ENCODE results near the gene PRKCSH. TPM values are rescaled to one million over a fixed set of nuclear protein-coding genes. Genes with fewer than 3 reads are reported as not detected.

PRKCSH gene, protein sequence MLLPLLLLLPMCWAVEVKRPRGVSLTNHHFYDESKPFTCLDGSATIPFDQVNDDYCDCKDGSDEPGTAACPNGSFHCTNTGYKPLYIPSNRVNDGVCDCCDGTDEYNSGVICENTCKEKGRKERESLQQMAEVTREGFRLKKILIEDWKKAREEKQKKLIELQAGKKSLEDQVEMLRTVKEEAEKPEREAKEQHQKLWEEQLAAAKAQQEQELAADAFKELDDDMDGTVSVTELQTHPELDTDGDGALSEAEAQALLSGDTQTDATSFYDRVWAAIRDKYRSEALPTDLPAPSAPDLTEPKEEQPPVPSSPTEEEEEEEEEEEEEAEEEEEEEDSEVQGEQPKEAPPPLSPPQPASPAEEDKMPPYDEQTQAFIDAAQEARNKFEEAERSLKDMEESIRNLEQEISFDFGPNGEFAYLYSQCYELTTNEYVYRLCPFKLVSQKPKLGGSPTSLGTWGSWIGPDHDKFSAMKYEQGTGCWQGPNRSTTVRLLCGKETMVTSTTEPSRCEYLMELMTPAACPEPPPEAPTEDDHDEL
- total RNA-seq = 247 and 249 TPM in 2 replicates

DNA sequence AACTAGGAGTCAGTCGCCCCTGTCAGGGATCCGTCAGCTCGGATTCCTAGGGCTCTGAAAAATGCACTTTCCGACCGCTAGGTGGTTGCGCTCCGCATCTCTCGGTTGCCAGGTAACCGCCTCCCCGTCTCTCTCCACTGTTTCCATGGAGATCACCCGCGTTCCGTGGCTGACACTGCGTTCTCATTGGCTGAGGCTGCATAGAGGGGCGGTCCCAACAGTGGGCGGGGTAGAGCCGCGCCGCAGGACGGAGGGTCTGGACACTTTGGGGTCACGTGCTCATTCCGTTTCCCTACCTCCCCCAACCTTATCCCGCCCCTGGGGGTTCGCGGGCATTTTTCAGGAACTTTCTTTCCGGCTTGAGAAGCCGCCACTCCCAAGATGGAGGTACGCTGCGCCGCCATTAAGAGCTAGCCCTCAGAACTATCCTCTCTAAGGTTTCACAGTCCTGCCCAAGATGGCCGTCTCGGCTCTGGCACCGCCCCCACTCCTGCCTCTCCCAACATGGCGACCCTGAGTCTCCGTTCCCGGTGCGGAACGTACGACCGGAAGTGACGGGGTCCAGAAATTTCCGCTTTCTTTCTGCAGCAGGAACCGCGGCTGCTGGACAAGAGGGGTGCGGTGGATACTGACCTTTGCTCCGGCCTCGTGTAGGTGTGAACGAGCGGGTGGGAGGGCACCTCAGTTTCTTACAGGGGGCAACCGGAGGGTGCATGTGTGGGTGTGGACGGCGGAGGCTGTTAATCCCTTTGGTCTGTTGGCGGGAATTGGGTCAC is at the start of gene PRKCSH, which contains the start of gene ODAD3:
PRKCSH (plus strand) TSS at position 579 of the 776 bp plus-strand sequence. CDS start 483 bp downstream, outside the sequence.
ODAD3 (minus strand) TSS at position 65 of the 776 bp plus-strand sequence. CDS start 105 bp downstream, outside the sequence.

DNA sequence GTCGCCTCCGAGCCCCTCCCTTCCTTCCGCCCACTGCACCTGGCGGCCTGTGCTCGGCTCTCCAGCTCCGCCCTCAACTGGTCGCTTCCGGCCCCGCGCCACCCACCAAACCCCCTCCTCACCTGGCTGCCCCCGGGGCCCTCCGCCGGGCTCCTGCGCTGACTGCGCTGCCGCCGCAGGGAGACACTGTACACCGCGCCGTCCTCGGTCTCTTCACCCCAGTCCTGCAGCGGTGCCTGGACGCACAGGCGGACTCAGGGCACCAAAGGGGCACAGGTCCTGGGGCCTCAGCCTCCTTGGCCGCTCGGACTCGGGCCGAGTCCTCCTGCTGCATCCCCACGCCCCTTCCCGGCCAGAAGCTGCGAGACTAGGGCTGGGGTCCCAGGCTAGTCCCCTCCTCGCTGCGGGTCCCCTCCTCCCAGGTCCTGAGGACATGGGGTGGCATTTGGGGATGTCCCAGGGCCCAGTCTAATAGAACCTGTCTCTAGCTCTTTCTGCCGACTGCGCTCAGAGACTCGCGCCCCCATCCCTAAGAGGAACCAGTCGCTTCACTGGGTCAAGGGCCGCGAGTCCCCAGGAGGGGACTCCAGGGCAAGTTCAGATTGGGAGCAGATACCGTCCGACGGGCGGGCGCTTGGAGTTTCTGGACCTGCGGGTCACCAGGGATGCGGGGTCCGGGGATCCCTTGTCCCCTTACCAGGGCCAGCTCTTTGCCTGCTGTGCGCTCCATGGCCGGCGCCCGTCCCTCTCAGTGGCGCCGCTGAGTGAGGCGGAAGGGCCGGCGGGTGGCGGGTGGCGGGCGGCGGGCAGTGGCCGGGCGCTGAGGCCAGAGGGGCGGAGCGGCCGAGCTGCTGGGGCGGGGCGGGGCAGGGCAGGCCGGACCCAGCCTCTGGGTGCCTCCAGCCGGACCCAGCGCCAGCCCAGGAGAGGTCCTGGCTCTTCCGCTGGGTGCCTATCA is 16.6 kb upstream of the PRKCSH start, which contains the start of gene RGL3:
RGL3 (minus strand) TSS at position 766 of the 958 bp plus-strand sequence; CDS start at position 730, 36 bp downstream.

DNA sequence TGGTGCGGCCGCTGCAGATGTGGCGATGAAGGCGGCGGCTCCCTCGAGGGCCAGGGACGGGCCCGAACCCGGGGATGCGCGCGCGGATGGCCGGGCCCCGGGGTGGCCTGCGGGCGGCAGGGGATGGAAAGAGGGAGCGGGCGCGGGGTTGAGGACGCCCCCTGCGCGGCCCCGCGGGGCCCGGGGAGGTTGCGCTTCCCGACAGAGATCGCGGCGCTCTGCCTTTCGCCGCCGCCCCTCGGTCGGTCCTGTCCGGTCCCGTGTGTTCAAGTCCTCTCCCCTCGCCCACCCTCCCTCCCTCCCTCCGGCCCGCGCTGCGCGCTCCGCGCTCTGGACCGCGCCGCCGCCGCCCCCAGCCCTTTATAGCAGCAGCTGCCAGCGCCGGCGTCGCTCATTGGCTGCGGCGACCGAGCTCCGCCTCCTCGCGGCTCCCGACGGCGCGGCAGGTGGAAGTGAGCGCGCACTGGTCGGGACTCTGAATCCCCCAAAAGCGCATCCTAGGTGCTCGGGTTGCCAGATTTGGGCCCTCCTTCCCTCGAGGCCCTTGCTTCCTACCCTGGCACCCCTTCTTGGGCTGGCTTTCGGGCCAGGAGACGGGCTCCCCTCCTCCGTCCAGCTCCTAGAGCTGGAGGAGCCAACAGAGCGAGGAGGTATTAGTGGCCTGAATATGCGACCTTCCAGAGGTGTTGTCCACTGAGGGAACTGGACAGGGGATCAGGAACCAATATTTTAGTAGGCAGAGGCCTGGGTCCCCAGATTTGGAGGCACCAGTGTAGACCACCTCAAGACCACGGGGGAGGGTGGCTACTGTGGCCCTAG is 45.5 kb downstream of the PRKCSH start, which contains the start of gene ELAVL3:
ELAVL3 (minus strand) TSS at position 332 of the 819 bp plus-strand sequence. CDS start 438 bp downstream, outside the sequence.

Other genes starting within 250 kb of the PRKCSH start
- gene KANK2, start 238.1 kb upstream of the PRKCSH start, total RNA-seq = 157 and 175 TPM in 2 replicates
- gene ANGPTL8, start 196.0 kb upstream of the PRKCSH start, total RNA-seq = not detected in 2 replicates
- gene DOCK6, start 173.1 kb upstream of the PRKCSH start, total RNA-seq = 25.1 and 29.4 TPM in 2 replicates
- gene TSPAN16, start 139.5 kb upstream of the PRKCSH start, total RNA-seq = not detected in 2 replicates
- gene RAB3D, start 96.0 kb upstream of the PRKCSH start, total RNA-seq = 16.4 and 25.6 TPM in 2 replicates
- gene TMEM205, start 89.4 kb upstream of the PRKCSH start, total RNA-seq = 105 and 189 TPM in 2 replicates
- gene CCDC159, start 89.1 kb upstream of the PRKCSH start, total RNA-seq = 7.6 and 8.1 TPM in 2 replicates
- gene PLPPR2, start 80.2 kb upstream of the PRKCSH start, total RNA-seq = 54.5 and 59.3 TPM in 2 replicates
- 0.18 and 1.3 TPM in 2 replicates for gene SWSAP1, start 61.0 kb upstream of the PRKCSH start, total RNA-seq
- 11.4 and 11.5 TPM in 2 replicates for gene EPOR, start 51.3 kb upstream of the PRKCSH start, total RNA-seq
- gene RGL3, start 16.3 kb upstream of the PRKCSH start, total RNA-seq = 6.0 and 7.2 TPM in 2 replicates
- 0.65 TPM in 1 of 2 replicates, not detected in the other for gene ODAD3, start 514 bp upstream of the PRKCSH start, total RNA-seq
- gene ELAVL3, start 45.4 kb downstream of the PRKCSH start, total RNA-seq = not detected in 2 replicates
- 3.1 and 14.4 TPM in 2 replicates for gene ZNF653, start 70.2 kb downstream of the PRKCSH start, total RNA-seq
- gene ECSIT, start 93.5 kb downstream of the PRKCSH start, total RNA-seq = 27.4 and 33.5 TPM in 2 replicates
- gene CNN1, start 103.2 kb downstream of the PRKCSH start, total RNA-seq = 3.2 and 3.6 TPM in 2 replicates
- 34.5 and 34.7 TPM in 2 replicates for gene ELOF1, start 123.6 kb downstream of the PRKCSH start, total RNA-seq
- gene ACP5, start 142.0 kb downstream of the PRKCSH start, total RNA-seq = 1.3 TPM in 1 of 2 replicates, not detected in the other
- gene ZNF627, start 161.8 kb downstream of the PRKCSH start, total RNA-seq = 8.7 and 10.7 TPM in 2 replicates

All from cardiac atrium fibroblast (primary cell).